ENCODE measurements around the gene CLDN3. TPM values are rescaled to one million over a fixed set of nuclear protein-coding genes. Genes with fewer than 3 reads are reported as not detected.

Gene CLDN3
- total and polyA plus RNA-seq, 9 of the 15 experiments (the other 6 are each of a cell fraction or from before 2014, with no cell fraction given): 0.29 TPM; not detected in 8

DNA sequence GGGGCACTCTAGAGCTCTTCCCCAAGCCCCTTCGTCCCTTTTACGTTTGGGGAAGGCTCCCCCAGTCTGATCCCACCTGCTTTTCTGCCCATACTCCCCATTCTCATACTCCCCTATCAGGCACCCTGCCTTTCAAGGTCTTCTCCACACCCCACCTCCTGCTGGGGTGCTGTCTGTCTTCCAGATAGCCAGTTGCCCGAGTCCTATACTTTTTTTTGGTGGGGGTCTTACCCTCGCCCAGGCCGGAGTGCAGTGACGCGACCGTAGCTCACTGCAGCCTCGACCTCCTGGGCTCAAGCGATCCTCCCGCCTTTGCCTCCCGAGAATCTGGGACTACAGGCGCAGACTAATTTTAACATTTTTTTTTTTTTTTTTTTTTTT lies 30.7 kb downstream of the CLDN3 start (continued):
- TF ChIP-seq, protein P1, sequence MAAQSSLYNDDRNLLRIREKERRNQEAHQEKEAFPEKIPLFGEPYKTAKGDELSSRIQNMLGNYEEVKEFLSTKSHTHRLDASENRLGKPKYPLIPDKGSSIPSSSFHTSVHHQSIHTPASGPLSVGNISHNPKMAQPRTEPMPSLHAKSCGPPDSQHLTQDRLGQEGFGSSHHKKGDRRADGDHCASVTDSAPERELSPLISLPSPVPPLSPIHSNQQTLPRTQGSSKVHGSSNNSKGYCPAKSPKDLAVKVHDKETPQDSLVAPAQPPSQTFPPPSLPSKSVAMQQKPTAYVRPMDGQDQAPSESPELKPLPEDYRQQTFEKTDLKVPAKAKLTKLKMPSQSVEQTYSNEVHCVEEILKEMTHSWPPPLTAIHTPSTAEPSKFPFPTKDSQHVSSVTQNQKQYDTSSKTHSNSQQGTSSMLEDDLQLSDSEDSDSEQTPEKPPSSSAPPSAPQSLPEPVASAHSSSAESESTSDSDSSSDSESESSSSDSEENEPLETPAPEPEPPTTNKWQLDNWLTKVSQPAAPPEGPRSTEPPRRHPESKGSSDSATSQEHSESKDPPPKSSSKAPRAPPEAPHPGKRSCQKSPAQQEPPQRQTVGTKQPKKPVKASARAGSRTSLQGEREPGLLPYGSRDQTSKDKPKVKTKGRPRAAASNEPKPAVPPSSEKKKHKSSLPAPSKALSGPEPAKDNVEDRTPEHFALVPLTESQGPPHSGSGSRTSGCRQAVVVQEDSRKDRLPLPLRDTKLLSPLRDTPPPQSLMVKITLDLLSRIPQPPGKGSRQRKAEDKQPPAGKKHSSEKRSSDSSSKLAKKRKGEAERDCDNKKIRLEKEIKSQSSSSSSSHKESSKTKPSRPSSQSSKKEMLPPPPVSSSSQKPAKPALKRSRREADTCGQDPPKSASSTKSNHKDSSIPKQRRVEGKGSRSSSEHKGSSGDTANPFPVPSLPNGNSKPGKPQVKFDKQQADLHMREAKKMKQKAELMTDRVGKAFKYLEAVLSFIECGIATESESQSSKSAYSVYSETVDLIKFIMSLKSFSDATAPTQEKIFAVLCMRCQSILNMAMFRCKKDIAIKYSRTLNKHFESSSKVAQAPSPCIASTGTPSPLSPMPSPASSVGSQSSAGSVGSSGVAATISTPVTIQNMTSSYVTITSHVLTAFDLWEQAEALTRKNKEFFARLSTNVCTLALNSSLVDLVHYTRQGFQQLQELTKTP (IDR thresholded peaks at IDR 0.05; ENCODE audit: low read depth in 1 of 2, partially characterized antibody in 2 of 2): peak in 1 of 2 experiments; percentile 31
- TF ChIP-seq ZNF695 (CRISPR knock-in tag; IDR thresholded peaks at IDR 0.05): 0 out of 2 replicates have a peak, but pooled peaks have one; percentile 2
- no peak for TF ChIP-seq NR2C1 (IDR thresholded peaks at IDR 0.05)
- TF ChIP-seq NR2C1 (tag; IDR thresholded peaks at IDR 0.05): 0 out of 2 replicates have a peak, but pooled peaks have one; percentile 14
- TF ChIP-seq ZBTB1 (CRISPR knock-in tag; IDR thresholded peaks at IDR 0.05; ENCODE audit: borderline replicate concordance, low read depth): 0 out of 2 replicates have a peak, but pooled peaks have one; percentile 7
- TF ChIP-seq, protein P2, sequence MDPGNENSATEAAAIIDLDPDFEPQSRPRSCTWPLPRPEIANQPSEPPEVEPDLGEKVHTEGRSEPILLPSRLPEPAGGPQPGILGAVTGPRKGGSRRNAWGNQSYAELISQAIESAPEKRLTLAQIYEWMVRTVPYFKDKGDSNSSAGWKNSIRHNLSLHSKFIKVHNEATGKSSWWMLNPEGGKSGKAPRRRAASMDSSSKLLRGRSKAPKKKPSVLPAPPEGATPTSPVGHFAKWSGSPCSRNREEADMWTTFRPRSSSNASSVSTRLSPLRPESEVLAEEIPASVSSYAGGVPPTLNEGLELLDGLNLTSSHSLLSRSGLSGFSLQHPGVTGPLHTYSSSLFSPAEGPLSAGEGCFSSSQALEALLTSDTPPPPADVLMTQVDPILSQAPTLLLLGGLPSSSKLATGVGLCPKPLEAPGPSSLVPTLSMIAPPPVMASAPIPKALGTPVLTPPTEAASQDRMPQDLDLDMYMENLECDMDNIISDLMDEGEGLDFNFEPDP (CRISPR knock-in tag; IDR thresholded peaks at IDR 0.05): 0 out of 2 replicates have a peak, but pooled peaks have one; percentile 1
- TF ChIP-seq, protein P3, sequence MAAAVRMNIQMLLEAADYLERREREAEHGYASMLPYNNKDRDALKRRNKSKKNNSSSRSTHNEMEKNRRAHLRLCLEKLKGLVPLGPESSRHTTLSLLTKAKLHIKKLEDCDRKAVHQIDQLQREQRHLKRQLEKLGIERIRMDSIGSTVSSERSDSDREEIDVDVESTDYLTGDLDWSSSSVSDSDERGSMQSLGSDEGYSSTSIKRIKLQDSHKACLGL (CRISPR knock-in tag; IDR thresholded peaks at IDR 0.05; ENCODE audit: borderline replicate concordance, poor library complexity, severe bottlenecking): no peak
- 0 out of 2 replicates have a peak, but pooled peaks have one; percentile 40 for TF ChIP-seq ZBTB7A (IDR thresholded peaks at IDR 0.05; ENCODE audit: borderline replicate concordance, control insufficient read depth, low read depth, low read length)
- TF ChIP-seq ZNF232 (CRISPR knock-in tag; IDR thresholded peaks at IDR 0.05): no peak
- no peak for TF ChIP-seq ELF1 (tag; IDR thresholded peaks at IDR 0.05)
- TF ChIP-seq, protein P4, sequence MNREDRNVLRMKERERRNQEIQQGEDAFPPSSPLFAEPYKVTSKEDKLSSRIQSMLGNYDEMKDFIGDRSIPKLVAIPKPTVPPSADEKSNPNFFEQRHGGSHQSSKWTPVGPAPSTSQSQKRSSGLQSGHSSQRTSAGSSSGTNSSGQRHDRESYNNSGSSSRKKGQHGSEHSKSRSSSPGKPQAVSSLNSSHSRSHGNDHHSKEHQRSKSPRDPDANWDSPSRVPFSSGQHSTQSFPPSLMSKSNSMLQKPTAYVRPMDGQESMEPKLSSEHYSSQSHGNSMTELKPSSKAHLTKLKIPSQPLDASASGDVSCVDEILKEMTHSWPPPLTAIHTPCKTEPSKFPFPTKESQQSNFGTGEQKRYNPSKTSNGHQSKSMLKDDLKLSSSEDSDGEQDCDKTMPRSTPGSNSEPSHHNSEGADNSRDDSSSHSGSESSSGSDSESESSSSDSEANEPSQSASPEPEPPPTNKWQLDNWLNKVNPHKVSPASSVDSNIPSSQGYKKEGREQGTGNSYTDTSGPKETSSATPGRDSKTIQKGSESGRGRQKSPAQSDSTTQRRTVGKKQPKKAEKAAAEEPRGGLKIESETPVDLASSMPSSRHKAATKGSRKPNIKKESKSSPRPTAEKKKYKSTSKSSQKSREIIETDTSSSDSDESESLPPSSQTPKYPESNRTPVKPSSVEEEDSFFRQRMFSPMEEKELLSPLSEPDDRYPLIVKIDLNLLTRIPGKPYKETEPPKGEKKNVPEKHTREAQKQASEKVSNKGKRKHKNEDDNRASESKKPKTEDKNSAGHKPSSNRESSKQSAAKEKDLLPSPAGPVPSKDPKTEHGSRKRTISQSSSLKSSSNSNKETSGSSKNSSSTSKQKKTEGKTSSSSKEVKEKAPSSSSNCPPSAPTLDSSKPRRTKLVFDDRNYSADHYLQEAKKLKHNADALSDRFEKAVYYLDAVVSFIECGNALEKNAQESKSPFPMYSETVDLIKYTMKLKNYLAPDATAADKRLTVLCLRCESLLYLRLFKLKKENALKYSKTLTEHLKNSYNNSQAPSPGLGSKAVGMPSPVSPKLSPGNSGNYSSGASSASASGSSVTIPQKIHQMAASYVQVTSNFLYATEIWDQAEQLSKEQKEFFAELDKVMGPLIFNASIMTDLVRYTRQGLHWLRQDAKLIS (CRISPR knock-in tag; IDR thresholded peaks at IDR 0.05): peak; percentile 42; the same call in 1 of the 2 replicates
- TF ChIP-seq SRSF7 (optimal IDR thresholded peaks at IDR 0.05; ENCODE audit: low read depth, low read length): no peak
- TF ChIP-seq, protein P5, sequence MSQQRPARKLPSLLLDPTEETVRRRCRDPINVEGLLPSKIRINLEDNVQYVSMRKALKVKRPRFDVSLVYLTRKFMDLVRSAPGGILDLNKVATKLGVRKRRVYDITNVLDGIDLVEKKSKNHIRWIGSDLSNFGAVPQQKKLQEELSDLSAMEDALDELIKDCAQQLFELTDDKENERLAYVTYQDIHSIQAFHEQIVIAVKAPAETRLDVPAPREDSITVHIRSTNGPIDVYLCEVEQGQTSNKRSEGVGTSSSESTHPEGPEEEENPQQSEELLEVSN (IDR thresholded peaks at IDR 0.05; ENCODE audit: borderline replicate concordance in 1 of 2, extremely low read depth in 1 of 2, insufficient read depth in 1 of 2, insufficient read length in 1 of 2, low read depth in 1 of 2, low read length in 1 of 2, poor library complexity in 1 of 2, severe bottlenecking in 1 of 2): peak in 1 of 2 experiments; percentile 45
